Stimulated activated naive CD4-positive, alpha-beta T cell treated with Interleukin-2 at 50 U/mL for 16 hours (primary cell): ENCODE results near the gene RGS4.
"Not testable (repeated sequence)": the region's sequence is repeated elsewhere in the genome, so short reads cannot be mapped to it uniquely, and the experiment has no call there.

ENCODE experiments used
- DNase-seq: peaks from one replicate; lab custom pipeline; 2025; lab: John Stamatoyannopoulos, UW

Gene RGS4

GRCh38 chr1:163068716-163069115, 445 bp upstream of the RGS4 start:
- no peak for DNase-seq

DNA sequence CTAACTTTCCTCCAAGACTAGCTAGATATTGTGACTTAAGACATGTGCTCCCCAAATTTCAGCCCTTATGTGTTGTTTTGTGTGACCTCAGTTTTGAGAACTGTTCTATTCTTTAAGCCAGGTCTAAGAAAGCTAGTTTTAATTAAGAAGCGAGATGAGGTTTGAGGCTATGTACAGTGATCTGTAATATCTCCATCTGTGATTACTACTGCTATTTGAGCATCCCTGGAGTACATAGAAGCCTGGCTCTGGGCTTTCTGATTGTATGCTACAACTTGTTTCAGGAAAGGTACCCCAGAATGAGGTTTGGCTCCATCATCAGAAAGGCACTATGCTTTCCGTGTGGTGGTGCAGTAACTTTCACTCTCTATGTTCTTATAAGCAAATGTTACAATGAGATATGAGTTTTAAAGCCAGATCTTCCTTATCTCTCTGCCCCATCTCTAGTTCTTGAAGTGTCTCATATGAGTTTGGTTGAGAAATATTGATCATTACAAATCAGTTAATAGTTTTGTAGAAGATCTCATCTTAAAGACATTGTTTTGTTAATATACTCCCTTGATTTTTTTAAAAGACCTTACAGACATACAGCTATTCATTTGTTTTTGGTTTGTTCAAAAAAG, 605 bp downstream of the RGS4 start:
- DNase-seq, result no peak

- DNase-seq, result no peak
These were observed 2.5 kb downstream of the RGS4 start for GRCh38 chr1:163071405-163072255.

DNA sequence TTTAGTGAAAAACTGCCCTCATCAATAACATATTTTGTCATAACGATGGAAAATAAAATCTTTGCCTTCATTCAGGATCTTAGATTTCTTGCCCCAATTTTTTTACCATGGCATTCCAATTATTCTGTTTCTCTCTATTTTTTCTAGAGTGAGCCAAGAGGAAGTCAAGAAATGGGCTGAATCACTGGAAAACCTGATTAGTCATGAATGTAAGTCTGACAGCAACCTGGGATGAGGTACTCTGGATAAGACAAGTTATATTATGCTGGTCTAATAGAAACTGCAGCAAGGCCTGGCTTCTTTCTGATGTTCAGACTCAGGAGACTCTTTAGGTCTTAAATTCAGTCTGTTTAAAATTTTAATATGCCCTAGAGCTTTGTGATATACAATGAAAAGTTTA, 3.5 kb downstream of the RGS4 start:
- DNase-seq, result no peak

- DNase-seq, result no peak
These were observed 4.8 kb downstream of the RGS4 start for GRCh38 chr1:163074004-163074403.

GRCh38 chr1:163074716-163075284, 5.6 kb downstream of the RGS4 start:
- no peak for DNase-seq

DNA sequence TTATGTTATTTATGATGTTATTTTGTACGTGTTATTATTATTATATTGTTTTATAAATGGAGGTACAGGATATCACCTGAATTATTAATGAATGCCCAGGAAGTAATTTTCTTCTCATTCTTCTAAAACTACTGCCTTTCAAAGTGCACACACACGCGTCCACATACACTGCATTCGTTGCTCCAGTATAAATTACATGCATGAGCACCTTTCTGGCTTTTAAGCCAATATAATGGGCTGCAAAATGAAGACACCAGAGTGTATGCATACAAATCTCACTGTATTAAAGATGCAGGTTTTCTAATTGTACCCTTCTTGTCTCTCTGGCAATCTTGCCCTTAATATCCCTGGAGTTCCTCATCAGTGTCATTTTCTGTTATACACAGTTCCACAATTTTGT, 6.9 kb downstream of the RGS4 start:
- no peak for DNase-seq

- no peak for DNase-seq
These were observed 7.3 kb downstream of the RGS4 start for GRCh38 chr1:163076446-163076845.

- no peak for DNase-seq
These were observed 8.0 kb downstream of the RGS4 start for GRCh38 chr1:163076981-163077761.

- no peak for DNase-seq
These were observed 13.8 kb downstream of the RGS4 start for GRCh38 chr1:163082971-163083370.

- no peak for DNase-seq
These were observed 14.5 kb downstream of the RGS4 start for GRCh38 chr1:163083690-163084089.

GRCh38 chr1:163084330-163084729, 15.2 kb downstream of the RGS4 start:
- DNase-seq, result no peak

- DNase-seq, result no peak
These were observed 16.1 kb downstream of the RGS4 start for GRCh38 chr1:163085041-163085903.

- DNase-seq, result no peak
These were observed 16.7 kb downstream of the RGS4 start for GRCh38 chr1:163085904-163086268.

- not testable (repeated sequence) for DNase-seq
These were observed 20.0 kb downstream of the RGS4 start for GRCh38 chr1:163089117-163089516.

- no peak for DNase-seq
These were observed 21.3 kb downstream of the RGS4 start for GRCh38 chr1:163090321-163090945.

GRCh38 chr1:163093169-163093568, 24.0 kb downstream of the RGS4 start:
- no peak for DNase-seq

GRCh38 chr1:163093579-163093978, 24.4 kb downstream of the RGS4 start:
- DNase-seq, result no peak

- no peak for DNase-seq
These were observed 25.0 kb downstream of the RGS4 start for GRCh38 chr1:163094182-163094581.

GRCh38 chr1:163094589-163094988, 25.4 kb downstream of the RGS4 start:
- no peak for DNase-seq

DNA sequence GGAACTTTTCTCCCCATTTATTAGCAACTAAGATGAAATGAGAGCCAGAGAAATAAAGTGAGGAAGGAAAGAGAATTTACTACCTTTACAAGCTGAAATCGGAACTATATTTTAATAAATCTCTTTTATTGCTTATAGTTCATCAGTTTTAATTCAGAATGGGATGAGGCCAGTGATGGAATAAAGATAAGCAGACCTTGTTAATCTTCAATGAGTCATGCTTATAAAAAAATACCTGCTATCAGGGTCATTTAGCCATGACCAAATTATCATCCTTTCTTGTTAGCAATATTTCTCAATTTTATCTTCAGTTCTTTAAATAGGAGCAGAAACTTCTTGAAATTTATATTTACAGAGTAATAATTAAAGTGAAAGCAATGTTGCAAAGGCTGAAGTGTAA, 26.1 kb downstream of the RGS4 start:
- no peak for DNase-seq
